Panc1 (cell line): Measurements from ENCODE around the gene KRTAP24-1.

ENCODE experiments used
- POLR2AphosphoS5 ChIP-seq: IDR thresholded peaks from 2 replicates; pipeline ENCODE4 v1.6.1; 2012; ENCODE audit warnings: mild to moderate bottlenecking, low read depth, low read length, moderate library complexity
- SIN3A ChIP-seq: IDR thresholded peaks from 2 replicates; pipeline ENCODE4 v1.6.1; 2012; ENCODE audit warnings: low read depth, mild to moderate bottlenecking, low read length, moderate library complexity, borderline replicate concordance; ENCODE audit not compliant: insufficient read depth
- TF ChIP-seq, protein P1 (sequence below): fragments of 450-650 bp; IDR thresholded peaks from 2 replicates; pipeline ENCODE4 v1.5.1; 2017; ENCODE audit warnings: mild to moderate bottlenecking
- TF ChIP-seq, protein P2 (sequence below), 2 experiments: IDR thresholded peaks; 2 replicates each; pipeline ENCODE4 v1.6.1; 2011 to 2012; ENCODE audit warnings: low read depth in 2 of 2, control low read depth in 1 of 2, low read length in 1 of 2, mild to moderate bottlenecking in 1 of 2, moderate library complexity in 1 of 2; ENCODE audit not compliant: insufficient read depth in 1 of 2

DNA sequence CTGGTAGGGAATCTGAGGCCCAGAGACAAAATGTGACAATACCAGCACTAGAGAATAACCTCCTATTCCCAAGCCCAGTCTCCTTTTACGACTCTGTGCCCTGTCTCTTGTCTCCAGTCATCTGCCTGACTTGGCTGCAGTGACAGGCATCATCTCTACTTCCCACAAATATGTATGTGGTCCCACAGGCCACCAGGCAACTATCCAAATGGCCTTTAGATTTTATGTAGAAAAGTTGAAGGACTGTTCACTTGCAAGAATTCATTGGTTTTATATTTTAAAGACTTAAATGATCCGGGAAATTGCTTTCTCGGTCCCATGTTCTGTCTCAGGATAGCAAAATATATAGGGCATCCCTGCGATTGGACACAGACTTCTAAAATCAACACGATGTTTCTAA lies 11.6 kb downstream of the KRTAP24-1 start:
- TF ChIP-seq, protein P1, sequence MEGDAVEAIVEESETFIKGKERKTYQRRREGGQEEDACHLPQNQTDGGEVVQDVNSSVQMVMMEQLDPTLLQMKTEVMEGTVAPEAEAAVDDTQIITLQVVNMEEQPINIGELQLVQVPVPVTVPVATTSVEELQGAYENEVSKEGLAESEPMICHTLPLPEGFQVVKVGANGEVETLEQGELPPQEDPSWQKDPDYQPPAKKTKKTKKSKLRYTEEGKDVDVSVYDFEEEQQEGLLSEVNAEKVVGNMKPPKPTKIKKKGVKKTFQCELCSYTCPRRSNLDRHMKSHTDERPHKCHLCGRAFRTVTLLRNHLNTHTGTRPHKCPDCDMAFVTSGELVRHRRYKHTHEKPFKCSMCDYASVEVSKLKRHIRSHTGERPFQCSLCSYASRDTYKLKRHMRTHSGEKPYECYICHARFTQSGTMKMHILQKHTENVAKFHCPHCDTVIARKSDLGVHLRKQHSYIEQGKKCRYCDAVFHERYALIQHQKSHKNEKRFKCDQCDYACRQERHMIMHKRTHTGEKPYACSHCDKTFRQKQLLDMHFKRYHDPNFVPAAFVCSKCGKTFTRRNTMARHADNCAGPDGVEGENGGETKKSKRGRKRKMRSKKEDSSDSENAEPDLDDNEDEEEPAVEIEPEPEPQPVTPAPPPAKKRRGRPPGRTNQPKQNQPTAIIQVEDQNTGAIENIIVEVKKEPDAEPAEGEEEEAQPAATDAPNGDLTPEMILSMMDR, result no peak
- TF ChIP-seq SIN3A (no peak), POLR2AphosphoS5 (no peak)
- TF ChIP-seq, protein P2, sequence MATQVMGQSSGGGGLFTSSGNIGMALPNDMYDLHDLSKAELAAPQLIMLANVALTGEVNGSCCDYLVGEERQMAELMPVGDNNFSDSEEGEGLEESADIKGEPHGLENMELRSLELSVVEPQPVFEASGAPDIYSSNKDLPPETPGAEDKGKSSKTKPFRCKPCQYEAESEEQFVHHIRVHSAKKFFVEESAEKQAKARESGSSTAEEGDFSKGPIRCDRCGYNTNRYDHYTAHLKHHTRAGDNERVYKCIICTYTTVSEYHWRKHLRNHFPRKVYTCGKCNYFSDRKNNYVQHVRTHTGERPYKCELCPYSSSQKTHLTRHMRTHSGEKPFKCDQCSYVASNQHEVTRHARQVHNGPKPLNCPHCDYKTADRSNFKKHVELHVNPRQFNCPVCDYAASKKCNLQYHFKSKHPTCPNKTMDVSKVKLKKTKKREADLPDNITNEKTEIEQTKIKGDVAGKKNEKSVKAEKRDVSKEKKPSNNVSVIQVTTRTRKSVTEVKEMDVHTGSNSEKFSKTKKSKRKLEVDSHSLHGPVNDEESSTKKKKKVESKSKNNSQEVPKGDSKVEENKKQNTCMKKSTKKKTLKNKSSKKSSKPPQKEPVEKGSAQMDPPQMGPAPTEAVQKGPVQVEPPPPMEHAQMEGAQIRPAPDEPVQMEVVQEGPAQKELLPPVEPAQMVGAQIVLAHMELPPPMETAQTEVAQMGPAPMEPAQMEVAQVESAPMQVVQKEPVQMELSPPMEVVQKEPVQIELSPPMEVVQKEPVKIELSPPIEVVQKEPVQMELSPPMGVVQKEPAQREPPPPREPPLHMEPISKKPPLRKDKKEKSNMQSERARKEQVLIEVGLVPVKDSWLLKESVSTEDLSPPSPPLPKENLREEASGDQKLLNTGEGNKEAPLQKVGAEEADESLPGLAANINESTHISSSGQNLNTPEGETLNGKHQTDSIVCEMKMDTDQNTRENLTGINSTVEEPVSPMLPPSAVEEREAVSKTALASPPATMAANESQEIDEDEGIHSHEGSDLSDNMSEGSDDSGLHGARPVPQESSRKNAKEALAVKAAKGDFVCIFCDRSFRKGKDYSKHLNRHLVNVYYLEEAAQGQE (IDR thresholded peaks at IDR 0.05; ENCODE audit: insufficient read depth in 1 of 2, low read depth in 2 of 2, low read length in 1 of 2), result no peak
